ENCODE measurements around the gene CNOT11. TPM values are rescaled to one million over a fixed set of nuclear protein-coding genes. Genes with fewer than 3 reads are reported as not detected.

The CNOT11 gene
- total RNA-seq, 2 experiments from 2014 or later: 39.4 to 46.8 TPM

GRCh38 chr2:101307950-101308431 lies 55.3 kb downstream of the CNOT11 start:
- Mint-ChIP-seq H3K27ac (peak overlapping the region; percentile 96), H3K27me3 (no peaks in the 10 kb centered on the region), H3K4me3 (peak overlapping the region; percentile 98), H3K4me1 (ENCODE audit: low read depth) (peaks cover 83% of the 10 kb centered on the region), H3K36me3 (ENCODE audit: low read depth) (peaks cover 45% of the 10 kb centered on the region), H3K9me3 (no peaks in the 10 kb centered on the region)
- ChIA-PET POLR2A (interaction anchor here (0.8 to 2.0 kb wide), 16 partner anchors 8 to 389 kb away, joined by 3 to 79 read pairs (median 6); partner anchors contain the start of genes CNOT11, CREG2, MAP4K4 and RPL31), CTCF (interaction anchor here (0.9 to 1.2 kb wide), 3 partner anchors 9 to 389 kb away, joined by 3 read pairs; partner anchors contain the start of gene MAP4K4)
- peak in 12 of 14 experiments; percentile 9 to 62 (median 29) for DNase-seq
- Histone ChIP-seq H3K36me3 (ENCODE audit: insufficient read depth, low read length) (peaks cover 18% of the 10 kb centered on the region), H3K9me3 (ENCODE audit: control insufficient read depth in 1 of 2, insufficient read depth in 1 of 2, low read length in 2 of 2) (no peaks in the 10 kb centered on the region), H3K27me3 (ENCODE audit: control insufficient read depth in 1 of 2, insufficient read depth in 2 of 2, low read length in 2 of 2) (no peaks in the 10 kb centered on the region), H3K4me3 (ENCODE audit: low read length) (peak overlapping the region; percentile 90), H3K27ac (ENCODE audit: low read depth in 1 of 2, low read length in 2 of 2) (peak overlapping the region; percentile 85 to 95), H3K4me1 (ENCODE audit: insufficient read depth, low read length) (peaks cover 66% of the 10 kb centered on the region)
- peak; percentile 4 for ATAC-seq (ENCODE audit: poor library complexity)
- TF ChIP-seq CTCF (IDR thresholded peaks at IDR 0.05): no peak
- intact Hi-C loops (cut with DNase I, micrococcal nuclease): loop anchor here (1.0 to 5.0 kb wide), 6 partner anchors 20 to 389 kb away; partner anchors contain the start of genes CNOT11 (in 2 of the 2) and MAP4K4 (in 1 of the 2)

GRCh38 chr2:101308432-101309210 lies 55.9 kb downstream of the CNOT11 start, which contains the start of gene RNF149:
RNF149 (minus strand) TSS chr2:101308701; CDS start chr2:101308588, 113 bp downstream.
- intact Hi-C loops (cut with DNase I, micrococcal nuclease): loop anchor here (1.0 to 5.0 kb wide), 4 partner anchors 34 to 389 kb away; partner anchors contain the start of genes CNOT11 (in 1 of the 2) and MAP4K4 (in 1 of the 2)
- H3K9me3 ChIP-seq (ENCODE audit: control insufficient read depth in 1 of 2, insufficient read depth in 1 of 2, low read length in 2 of 2): no peaks in the 10 kb centered on the region
- ChIA-PET CTCF (interaction anchor here (0.9 to 1.2 kb wide), 3 partner anchors 9 to 389 kb away, joined by 3 read pairs; partner anchors contain the start of gene MAP4K4), POLR2A (interaction anchor here (0.7 to 2.0 kb wide), 26 partner anchors 8 to 746 kb away, joined by 3 to 79 read pairs (median 4); partner anchors contain the start of genes CNOT11, CREG2, MAP4K4 and PDCL3)
- peak; percentile 56 for ATAC-seq (ENCODE audit: poor library complexity)
- peak; percentile 82 to 95 (median 93) for DNase-seq
- TF ChIP-seq CTCF (IDR thresholded peaks at IDR 0.05): no peak
- peak within 1 kb of the TSS; percentile 90 for H3K4me3 ChIP-seq (ENCODE audit: low read length)
- peaks cover 43% of the 10 kb centered on the region for H3K36me3 Mint-ChIP-seq (ENCODE audit: low read depth)
- H3K27me3 Mint-ChIP-seq: no peaks in the 10 kb centered on the region
- peaks cover 79% of the 10 kb centered on the region for H3K4me1 Mint-ChIP-seq (ENCODE audit: low read depth)
- no peaks in the 10 kb centered on the region for H3K9me3 Mint-ChIP-seq
- H3K27ac Mint-ChIP-seq: peak within 1 kb of the TSS; percentile 96
- peak within 1 kb of the TSS; percentile 98 for H3K4me3 Mint-ChIP-seq
- peaks cover 16% of the 10 kb centered on the region for H3K36me3 ChIP-seq (ENCODE audit: insufficient read depth, low read length)
- no peaks in the 10 kb centered on the region for H3K27me3 ChIP-seq (ENCODE audit: control insufficient read depth in 1 of 2, insufficient read depth in 2 of 2, low read length in 2 of 2)
- H3K4me1 ChIP-seq (ENCODE audit: insufficient read depth, low read length): peaks cover 67% of the 10 kb centered on the region
- peak within 1 kb of the TSS; percentile 85 to 95 for H3K27ac ChIP-seq (ENCODE audit: low read depth in 1 of 2, low read length in 2 of 2)

DNA sequence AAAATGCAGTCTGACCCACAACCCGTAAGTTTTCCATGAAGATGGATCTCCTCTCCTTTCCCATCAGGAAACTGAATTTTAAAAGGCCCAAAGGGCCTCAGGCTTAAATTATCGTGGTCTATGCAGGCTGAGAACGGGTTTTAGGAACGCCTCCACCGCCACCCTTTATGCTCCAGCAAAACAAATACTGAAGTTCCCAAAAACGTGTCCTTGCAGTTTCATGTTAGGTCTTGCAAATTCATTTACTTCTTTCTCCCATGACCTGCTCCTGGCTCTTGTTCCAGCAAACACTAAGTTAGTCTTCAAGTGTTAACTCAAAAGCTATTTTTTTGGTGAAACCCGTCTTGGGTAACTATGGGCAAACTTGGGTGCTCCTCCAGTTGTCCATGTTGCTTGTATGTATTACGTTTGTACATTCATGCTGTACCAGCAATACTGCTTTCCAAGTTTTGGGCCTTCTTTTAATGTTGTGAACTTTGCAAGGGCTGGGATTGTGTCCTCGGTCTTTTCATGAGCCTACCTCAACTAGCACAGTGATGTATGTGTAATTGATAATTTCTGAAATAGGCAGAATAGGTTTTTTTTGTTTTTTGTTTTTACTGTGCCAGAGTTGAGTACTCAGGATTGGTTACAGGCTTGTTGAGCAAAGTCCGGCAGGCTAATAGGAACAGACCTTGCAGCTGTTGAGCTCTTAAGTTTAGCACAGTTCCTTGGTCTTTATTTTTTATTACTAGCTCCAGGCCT lies 57.6 kb downstream of the CNOT11 start:
- POLR2A ChIA-PET: interaction anchor here (1.0 to 2.4 kb wide), 5 partner anchors 13 to 25 kb away, joined by 3 to 33 read pairs (median 5); no protein-coding TSS in a partner anchor
- peaks cover 51% of the 10 kb centered on the region for H3K4me1 ChIP-seq (ENCODE audit: insufficient read depth, low read length)
- Mint-ChIP-seq H3K4me3 (peak overlapping the region; percentile 98), H3K27ac (peak overlapping the region; percentile 96), H3K27me3 (no peaks in the 10 kb centered on the region), H3K9me3 (no peaks in the 10 kb centered on the region), H3K4me1 (ENCODE audit: low read depth) (peaks cover 66% of the 10 kb centered on the region), H3K36me3 (ENCODE audit: low read depth) (peaks cover 27% of the 10 kb centered on the region)
- CTCF ChIA-PET: interaction anchor here (1.0 to 1.7 kb wide), 2 partner anchors 32 to 56 kb away, joined by 3 read pairs; no protein-coding TSS in a partner anchor
- no peak for ATAC-seq (ENCODE audit: poor library complexity)
- TF ChIP-seq CTCF (IDR thresholded peaks at IDR 0.05): no peak
- H3K4me3 ChIP-seq (ENCODE audit: low read length): no peak overlapping the region
- H3K36me3 ChIP-seq (ENCODE audit: insufficient read depth, low read length): peaks cover 11% of the 10 kb centered on the region
- no peaks in the 10 kb centered on the region for H3K9me3 ChIP-seq (ENCODE audit: control insufficient read depth in 1 of 2, insufficient read depth in 1 of 2, low read length in 2 of 2)
- H3K27me3 ChIP-seq (ENCODE audit: control insufficient read depth in 1 of 2, insufficient read depth in 2 of 2, low read length in 2 of 2): no peaks in the 10 kb centered on the region
- intact Hi-C loops (cut with DNase I, micrococcal nuclease): no loop called here
- peak overlapping the region; percentile 42 to 52 for H3K27ac ChIP-seq (ENCODE audit: low read depth in 1 of 2, low read length in 2 of 2)
- no peak for DNase-seq
